Gastroesophageal sphincter (tissue), 4 donors: ENCODE data around the gene PRPF38A. TPM values are rescaled to one million over a fixed set of nuclear protein-coding genes. Genes with fewer than 3 reads are reported as not detected.
A peak's percentile ranks its signal among the peaks of the same experiment; 100 is the strongest.

Experiments
- ATAC-seq: fragments of 150-250 bp; one replicate; pipeline ENCODE4 v1.9.1; 2016; ENCODE audit warnings: mild to moderate bottlenecking, moderate library complexity
- H3K27ac ChIP-seq, 4 donors: fragments of 200-600 bp; sonication (generic) in 3 of 4; 1 replicate in 3 of 4; 2 replicates in 1 of 4; pipeline ENCODE4 v1.5.1; 2016 to 2019
- H3K27me3 ChIP-seq: fragments of 200-600 bp; sonication (generic); one replicate; pipeline ENCODE4 v1.5.1; 2019
- H3K36me3 ChIP-seq, 2 donors: fragments of 200-600 bp; sonication (generic); one replicate each; pipeline ENCODE4 v1.5.1; 2019; ENCODE audit warnings: control low read depth in 1 of 2
- H3K4me1 ChIP-seq, 3 donors: fragments of 200-600 bp; sonication (generic); 1 replicate in 2 of 3; 2 replicates in 1 of 3; pipeline ENCODE4 v1.5.1; 2016 to 2019; ENCODE audit warnings: control low read depth in 2 of 3
- H3K4me3 ChIP-seq, 2 donors: fragments of 200-600 bp; sonication (generic); one replicate each; pipeline ENCODE4 v1.5.1; 2019; ENCODE audit warnings: mild to moderate bottlenecking in 1 of 2, moderate library complexity in 1 of 2
- H3K9me3 ChIP-seq, 3 donors: fragments of 200-600 bp; sonication (generic); one replicate each; pipeline ENCODE4 v1.5.1; 2017 to 2019; ENCODE audit warnings: control low read depth in 2 of 3
- EP300 ChIP-seq: sonication (generic); formaldehyde crosslinking; IDR thresholded peaks from one replicate; pipeline ENCODE4 v1.6.1; 2017; ENCODE audit warnings: antibody characterized with exemption, mild to moderate bottlenecking
- POLR2A ChIP-seq, 2 donors: fragments of 450-650 bp; IDR thresholded peaks; one replicate each; pipeline ENCODE4 v1.6.1; 2017; ENCODE audit warnings: antibody characterized with exemption in 2 of 2, mild to moderate bottlenecking in 2 of 2, moderate library complexity in 1 of 2
- POLR2AphosphoS5 ChIP-seq: sonication (generic); formaldehyde crosslinking; IDR thresholded peaks from one replicate; pipeline ENCODE4 v1.6.1; 2017; ENCODE audit warnings: antibody characterized with exemption
- WGBS, 2 donors: methylation state at CpG; one replicate each; pipeline ENCODE4 v1.1.5; 2018; ENCODE audit warnings: low coverage in 1 of 2; 5-methylcytosine and 5-hydroxymethylcytosine counted together
- total RNA-seq, 4 donors: library from RNA; depleted of rRNA; stranded (reverse); fragments of >200 nt; gene quantifications; one replicate each; pipeline ENCODE4 v1.1.0, GENCODE V29; 2016
- TF ChIP-seq, protein P1 (sequence below), 4 experiments: fragments of 200-600 bp in 2 of 4; fragments of 450-650 bp in 2 of 4; sonication (generic) in 1 of 4; IDR thresholded peaks; one replicate each; pipeline ENCODE4 v1.5.1; 2017 to 2019; ENCODE audit warnings: antibody characterized with exemption in 4 of 4, mild to moderate bottlenecking in 2 of 4, moderate library complexity in 2 of 4

The PRPF38A gene
- total RNA-seq, 4 donors from 2014 or later, result 15.2 to 20.3 (median 19.5) TPM

DNA sequence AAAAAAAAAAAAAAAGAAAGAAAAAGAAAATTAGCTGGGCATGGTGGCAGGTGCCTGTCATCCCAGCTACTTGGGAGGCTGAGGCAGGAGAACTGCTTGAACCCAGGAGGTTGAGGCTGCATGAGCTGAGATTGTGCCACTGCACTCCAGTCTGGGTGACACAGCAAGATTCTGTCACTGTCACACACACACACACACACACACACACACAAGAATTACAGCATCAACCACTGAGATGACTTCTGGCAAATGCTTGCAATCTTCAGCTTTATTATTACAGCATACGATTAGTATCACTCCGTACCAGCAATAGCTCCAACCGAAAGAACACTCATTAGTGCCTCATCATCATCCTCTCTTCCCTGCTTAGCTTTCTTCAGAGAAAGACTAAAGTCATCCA is 4.8 kb upstream of the PRPF38A start:
- no peaks in the 10 kb centered on the region for H3K36me3 ChIP-seq
- no peak overlapping the region for H3K27ac ChIP-seq
- H3K9me3 ChIP-seq, result no peaks in the 10 kb centered on the region
- no peak overlapping the region for H3K4me3 ChIP-seq
- 86 to 100% methylated on average over 1 to 3 of the region's 3 CpGs for WGBS, 2 donors
- TF ChIP-seq POLR2A (IDR thresholded peaks at IDR 0.05), result no peak
- no peak for TF ChIP-seq POLR2AphosphoS5
- TF ChIP-seq, protein P1, sequence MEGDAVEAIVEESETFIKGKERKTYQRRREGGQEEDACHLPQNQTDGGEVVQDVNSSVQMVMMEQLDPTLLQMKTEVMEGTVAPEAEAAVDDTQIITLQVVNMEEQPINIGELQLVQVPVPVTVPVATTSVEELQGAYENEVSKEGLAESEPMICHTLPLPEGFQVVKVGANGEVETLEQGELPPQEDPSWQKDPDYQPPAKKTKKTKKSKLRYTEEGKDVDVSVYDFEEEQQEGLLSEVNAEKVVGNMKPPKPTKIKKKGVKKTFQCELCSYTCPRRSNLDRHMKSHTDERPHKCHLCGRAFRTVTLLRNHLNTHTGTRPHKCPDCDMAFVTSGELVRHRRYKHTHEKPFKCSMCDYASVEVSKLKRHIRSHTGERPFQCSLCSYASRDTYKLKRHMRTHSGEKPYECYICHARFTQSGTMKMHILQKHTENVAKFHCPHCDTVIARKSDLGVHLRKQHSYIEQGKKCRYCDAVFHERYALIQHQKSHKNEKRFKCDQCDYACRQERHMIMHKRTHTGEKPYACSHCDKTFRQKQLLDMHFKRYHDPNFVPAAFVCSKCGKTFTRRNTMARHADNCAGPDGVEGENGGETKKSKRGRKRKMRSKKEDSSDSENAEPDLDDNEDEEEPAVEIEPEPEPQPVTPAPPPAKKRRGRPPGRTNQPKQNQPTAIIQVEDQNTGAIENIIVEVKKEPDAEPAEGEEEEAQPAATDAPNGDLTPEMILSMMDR (IDR thresholded peaks at IDR 0.05), result no peak
- H3K27me3 ChIP-seq, result no peaks in the 10 kb centered on the region
- no peak for ATAC-seq
- H3K4me1 ChIP-seq, result peaks cover 0 to 10% (median 0%) of the 10 kb centered on the region in 3 donors

- Histone ChIP-seq H3K27ac (no peak overlapping the region), H3K27me3 (no peaks in the 10 kb centered on the region), H3K4me3 (no peak overlapping the region), H3K9me3 (no peaks in the 10 kb centered on the region), H3K4me1 (peaks cover 0 to 12% (median under 1%) of the 10 kb centered on the region in 3 donors), H3K36me3 (no peaks in the 10 kb centered on the region)
- TF ChIP-seq POLR2AphosphoS5 (no peak), POLR2A (IDR thresholded peaks at IDR 0.05) (no peak), EP300 (no peak)
- TF ChIP-seq, protein P1 (IDR thresholded peaks at IDR 0.05), result no peak
- 87 to 90% methylated on average over 6 of the region's 6 CpGs for WGBS, 2 donors
- no peak for ATAC-seq
Measured at GRCh38 chr1:52400131-52400530, 4.3 kb upstream of the PRPF38A start.

DNA sequence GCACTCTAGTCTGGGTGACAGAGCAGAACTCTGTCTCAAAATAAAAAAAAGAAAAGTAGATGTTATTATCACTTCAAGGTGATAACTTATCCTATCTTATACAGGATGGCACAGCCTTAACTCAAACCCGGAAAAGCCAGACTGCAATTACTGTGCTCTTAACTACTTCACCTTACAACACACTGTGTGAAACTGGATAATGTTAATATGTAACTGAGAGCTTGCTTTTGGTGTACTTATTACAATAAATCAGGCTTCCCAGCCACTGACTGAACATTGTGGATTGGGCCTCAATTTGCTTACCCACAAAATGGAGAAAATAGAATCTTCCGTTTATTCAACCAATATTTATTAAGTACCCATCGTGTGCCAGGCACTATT is 1.6 kb upstream of the PRPF38A start:
- no peak for ATAC-seq
- TF ChIP-seq, protein P1 (IDR thresholded peaks at IDR 0.05), result no peak
- TF ChIP-seq POLR2AphosphoS5 (no peak), POLR2A (IDR thresholded peaks at IDR 0.05) (no peak), EP300 (no peak)
- no peaks in the 10 kb centered on the region for H3K9me3 ChIP-seq
- H3K4me1 ChIP-seq, result peaks cover 0 to 35% (median 8%) of the 10 kb centered on the region in 3 donors
- peaks cover 0 to 20% of the 10 kb centered on the region in 2 donors for H3K36me3 ChIP-seq
- H3K27me3 ChIP-seq, result no peaks in the 10 kb centered on the region
- no peak overlapping the region for H3K4me3 ChIP-seq
- H3K27ac ChIP-seq, result no peak overlapping the region
- WGBS, 2 donors, result 60 to 62% methylated on average over 3 of the region's 3 CpGs

DNA sequence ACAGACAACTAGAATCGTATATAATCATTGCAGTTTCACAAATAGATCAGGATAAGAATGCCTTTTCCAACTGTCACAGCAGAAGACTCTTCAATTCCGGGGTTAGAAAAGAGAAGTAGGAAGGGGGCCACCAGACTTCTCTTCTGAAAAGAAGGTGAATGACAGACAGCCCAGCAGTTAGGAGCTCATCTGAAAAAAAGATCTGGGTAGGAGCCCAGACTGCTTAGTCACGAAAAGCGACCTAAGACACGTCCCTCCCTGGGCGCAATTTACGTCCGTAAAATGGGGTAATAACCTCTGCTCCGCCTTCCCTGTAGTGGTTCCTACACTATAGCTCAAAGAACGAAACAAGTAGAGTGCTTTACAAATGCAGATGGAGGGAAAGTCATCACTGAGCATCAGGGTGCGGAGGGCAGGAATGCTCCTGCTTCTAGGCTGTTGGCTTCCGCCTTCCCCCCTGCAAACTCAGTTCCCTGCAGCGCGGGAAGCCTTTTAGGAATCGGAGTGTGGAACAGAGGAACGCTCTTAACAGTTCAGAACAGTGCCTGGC is 761 bp upstream of the PRPF38A start:
- no peak for TF ChIP-seq POLR2A (IDR thresholded peaks at IDR 0.05)
- TF ChIP-seq POLR2AphosphoS5, result no peak
- no peak for TF ChIP-seq EP300
- TF ChIP-seq, protein P1 (IDR thresholded peaks at IDR 0.05), result no peak
- peaks cover 0 to 35% (median 8%) of the 10 kb centered on the region in 3 donors for H3K4me1 ChIP-seq
- H3K27me3 ChIP-seq, result no peaks in the 10 kb centered on the region
- H3K4me3 ChIP-seq, result peak overlapping the region; percentile 77 to 96
- WGBS, 2 donors, result 0 to 2% methylated on average over 9 to 11 of the region's 16 CpGs
- peak overlapping the region in 3 of 4 donors; percentile 86 to 94 (median 90) for H3K27ac ChIP-seq
- H3K36me3 ChIP-seq, result peaks cover 0 to 28% of the 10 kb centered on the region in 2 donors
- no peaks in the 10 kb centered on the region for H3K9me3 ChIP-seq
- ATAC-seq, result peak; percentile 10

DNA sequence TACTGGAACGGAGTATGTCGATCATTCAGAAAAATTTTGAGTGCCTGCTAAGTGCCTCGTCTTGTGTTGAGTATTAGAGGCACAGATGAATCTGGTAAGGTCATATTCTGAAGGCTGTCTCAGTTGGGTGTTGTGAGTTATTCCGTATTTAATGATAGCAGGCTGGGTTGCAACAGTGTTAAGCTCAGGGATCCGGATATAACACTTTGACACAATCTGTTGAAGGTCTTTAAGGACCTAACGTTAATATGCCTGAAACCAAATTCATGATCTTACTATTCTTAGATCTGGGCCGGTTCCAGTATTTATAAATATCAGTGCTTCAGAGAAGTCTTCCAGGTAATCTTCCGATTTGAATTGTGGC is 555 bp downstream of the PRPF38A start:
- peaks cover 0 to 35% (median 8%) of the 10 kb centered on the region in 3 donors for H3K4me1 ChIP-seq
- peaks cover 0 to 41% of the 10 kb centered on the region in 2 donors for H3K36me3 ChIP-seq
- H3K9me3 ChIP-seq, result no peaks in the 10 kb centered on the region
- peak overlapping the region; percentile 77 to 96 for H3K4me3 ChIP-seq
- no peaks in the 10 kb centered on the region for H3K27me3 ChIP-seq
- WGBS, 2 donors, result 3 to 5% methylated on average over 4 to 5 of the region's 8 CpGs
- TF ChIP-seq, protein P1 (IDR thresholded peaks at IDR 0.05), result no peak
- TF ChIP-seq POLR2AphosphoS5 (no peak), POLR2A (IDR thresholded peaks at IDR 0.05) (no peak), EP300 (no peak)
- H3K27ac ChIP-seq, result peak overlapping the region; percentile 86 to 94 (median 88)
- no peak for ATAC-seq
